Measurements from ENCODE around the gene TAF4B.
A peak's percentile ranks its signal among the peaks of the same experiment; 100 is the strongest.
"Not testable (repeated sequence)": the region's sequence is repeated elsewhere in the genome, so short reads cannot be mapped to it uniquely, and the experiment has no call there.

TAF4B gene

DNA sequence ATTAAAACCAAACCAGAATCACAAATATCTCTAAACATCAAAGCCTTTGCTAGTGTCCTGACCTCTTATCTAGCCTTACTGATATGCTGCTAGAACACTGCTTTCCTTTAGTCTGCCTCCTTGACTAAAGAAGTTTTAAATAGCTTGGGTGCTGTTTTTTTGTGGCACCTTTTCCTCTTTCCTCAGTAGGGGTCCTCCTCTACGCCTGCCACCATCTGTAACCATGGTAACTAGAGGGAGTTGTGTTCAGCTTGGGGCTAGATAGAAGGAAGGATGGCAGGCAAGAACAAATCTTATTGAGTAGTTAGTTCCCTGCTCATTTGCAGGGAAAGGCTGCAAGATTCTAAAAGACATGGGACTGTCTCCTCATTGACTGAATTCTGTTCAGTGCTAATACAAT lies 86.0 kb downstream of the TAF4B start:
- no peak for DNase-seq

GRCh38 chr18:26317398-26317797 lies 91.2 kb downstream of the TAF4B start:
- DNase-seq: no peak

- no peak for DNase-seq
Measured at GRCh38 chr18:26320686-26321085, 94.4 kb downstream of the TAF4B start.

GRCh38 chr18:26322890-26323653 lies 96.8 kb downstream of the TAF4B start:
- DNase-seq: no peak

GRCh38 chr18:26325771-26326170 lies 99.5 kb downstream of the TAF4B start:
- no peak for DNase-seq

GRCh38 chr18:26327062-26327461 lies 100.8 kb downstream of the TAF4B start:
- DNase-seq: no peak

DNA sequence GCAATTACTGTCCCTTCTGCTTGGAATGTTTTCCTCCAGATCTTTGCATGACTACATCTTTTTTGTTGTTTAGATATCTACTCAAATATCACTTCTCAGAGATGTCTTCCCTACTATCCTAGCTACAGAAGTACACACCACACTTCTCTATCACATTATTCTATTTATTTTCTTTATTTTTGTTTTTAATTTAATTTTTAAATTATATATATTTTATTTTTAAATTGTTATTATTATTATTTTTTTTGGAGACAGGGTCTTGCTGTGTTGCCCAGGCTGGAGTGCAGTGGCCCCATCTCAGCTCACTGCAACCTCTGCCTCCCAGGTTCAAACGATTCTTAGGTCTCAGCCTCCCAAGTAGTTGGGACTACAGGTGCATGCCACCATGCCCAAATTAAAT lies 106.7 kb downstream of the TAF4B start:
- no peak for DNase-seq

DNA sequence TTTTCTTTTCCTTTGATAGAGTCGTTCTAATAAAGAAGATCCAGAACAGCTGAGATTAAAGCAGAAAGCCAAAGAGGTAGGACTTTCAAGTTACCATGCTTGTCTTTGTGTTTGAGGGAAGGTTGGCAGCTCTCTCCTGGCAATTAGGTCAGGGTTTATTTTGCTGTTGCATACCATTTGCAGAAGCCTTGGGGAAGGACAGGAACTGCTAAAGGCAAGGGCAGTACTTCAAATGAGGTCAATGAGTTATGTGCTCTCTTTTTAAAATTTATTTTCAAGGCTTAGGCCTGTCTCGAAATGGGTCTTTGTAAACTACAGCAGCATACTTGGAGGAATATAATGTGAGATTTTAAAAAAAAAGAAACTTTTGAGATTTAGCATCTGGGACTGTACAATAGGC lies 108.9 kb downstream of the TAF4B start:
- no peak for DNase-seq

DNA sequence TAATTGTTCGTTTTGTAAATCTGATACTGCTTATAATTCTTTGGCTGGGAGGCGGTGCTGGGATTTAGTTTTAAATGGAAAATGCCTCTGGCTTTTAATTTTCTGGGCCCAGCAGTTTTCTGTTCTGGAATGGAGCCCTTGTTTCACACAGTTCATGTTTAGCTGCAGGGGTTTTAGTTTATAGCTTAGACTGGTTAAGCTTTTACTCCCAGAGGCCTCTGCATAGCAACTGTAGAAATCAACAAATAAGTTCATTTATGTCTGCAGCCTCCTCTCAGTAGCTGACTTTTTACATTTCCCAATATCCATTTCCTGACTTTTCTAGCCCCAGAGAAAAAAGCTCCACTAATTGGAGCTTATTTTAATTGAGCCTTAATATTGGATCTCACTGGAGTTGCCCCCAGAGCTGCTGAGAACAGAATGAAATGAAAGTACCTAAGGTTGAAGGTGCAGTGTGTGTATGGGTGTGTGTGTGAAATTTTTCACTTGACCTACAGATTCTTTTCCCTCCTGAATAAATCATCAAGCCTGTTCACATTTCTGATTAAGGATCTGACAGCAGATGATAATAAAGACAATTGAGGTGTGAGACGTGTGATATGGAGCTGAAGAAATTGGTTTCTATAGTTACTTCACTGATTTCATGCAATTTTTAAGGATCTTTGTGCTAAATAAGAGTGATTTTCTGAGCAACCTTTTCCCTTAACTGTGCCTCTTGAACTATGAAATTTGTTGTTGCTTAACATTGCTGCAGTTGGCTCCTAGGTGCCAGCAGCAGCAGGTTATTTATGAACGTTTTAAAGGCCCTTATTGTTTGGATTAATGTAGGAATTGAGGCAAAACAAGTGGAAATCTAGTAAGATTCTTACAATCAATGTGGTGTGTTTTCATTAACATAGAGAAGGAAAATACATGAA lies 109.6 kb downstream of the TAF4B start:
- DNase-seq: no peak

DNA sequence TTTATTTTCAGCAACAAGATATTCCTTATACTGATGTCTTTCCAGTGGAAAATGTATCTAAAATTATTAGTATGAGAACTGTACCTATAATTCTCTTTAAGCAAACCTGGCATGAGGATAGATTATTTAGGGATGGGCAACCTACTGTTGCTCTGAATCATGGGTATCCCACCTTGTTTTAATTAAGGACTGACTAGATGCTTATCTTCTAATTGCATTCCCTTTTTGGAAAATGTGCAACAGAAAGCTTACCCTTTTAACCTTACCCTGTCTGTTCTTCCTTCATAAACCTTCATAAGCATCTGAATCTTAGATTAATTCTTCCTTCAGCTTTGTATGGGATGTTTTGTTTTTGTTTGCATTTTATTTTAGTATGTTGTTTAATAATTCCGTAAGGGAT lies 110.3 kb downstream of the TAF4B start:
- no peak for DNase-seq

DNA sequence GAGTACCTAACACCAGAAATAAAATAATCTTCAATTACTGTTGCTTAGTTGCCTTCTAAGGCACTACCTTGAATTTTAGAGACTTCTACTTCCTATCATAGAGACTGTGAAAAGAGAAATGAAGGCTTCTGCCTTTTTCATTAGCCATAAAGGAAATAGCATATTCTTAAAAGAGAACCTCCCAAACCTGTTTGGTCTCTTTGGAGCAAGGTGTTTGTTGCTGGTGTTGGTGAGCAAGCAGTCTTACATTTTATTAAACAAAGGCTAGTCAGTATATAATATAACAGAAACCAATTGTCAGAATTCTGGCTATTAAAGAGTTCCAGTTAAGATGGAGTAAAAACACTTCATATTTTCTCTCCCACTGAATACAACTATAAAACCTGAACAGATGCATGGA lies 116.4 kb downstream of the TAF4B start:
- no peak for DNase-seq

DNA sequence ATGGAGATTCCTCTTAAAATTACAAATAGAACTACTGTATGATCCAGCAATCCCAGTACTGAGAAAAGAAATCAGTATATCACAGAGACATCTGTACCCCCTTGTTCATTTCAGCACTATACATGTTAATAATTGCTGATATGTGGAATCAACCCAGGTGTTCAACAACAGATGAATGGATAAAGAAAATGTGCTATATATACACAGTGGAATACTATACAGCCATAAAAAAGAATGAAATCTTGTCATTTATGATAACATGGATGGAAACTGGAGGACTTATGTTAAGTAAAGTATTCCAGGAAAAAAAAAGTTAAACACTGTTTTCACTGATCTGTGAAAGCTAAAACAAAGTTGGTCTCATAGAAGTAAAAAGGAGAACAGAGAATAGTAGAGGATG lies 124.7 kb downstream of the TAF4B start:
- no peak for DNase-seq

DNA sequence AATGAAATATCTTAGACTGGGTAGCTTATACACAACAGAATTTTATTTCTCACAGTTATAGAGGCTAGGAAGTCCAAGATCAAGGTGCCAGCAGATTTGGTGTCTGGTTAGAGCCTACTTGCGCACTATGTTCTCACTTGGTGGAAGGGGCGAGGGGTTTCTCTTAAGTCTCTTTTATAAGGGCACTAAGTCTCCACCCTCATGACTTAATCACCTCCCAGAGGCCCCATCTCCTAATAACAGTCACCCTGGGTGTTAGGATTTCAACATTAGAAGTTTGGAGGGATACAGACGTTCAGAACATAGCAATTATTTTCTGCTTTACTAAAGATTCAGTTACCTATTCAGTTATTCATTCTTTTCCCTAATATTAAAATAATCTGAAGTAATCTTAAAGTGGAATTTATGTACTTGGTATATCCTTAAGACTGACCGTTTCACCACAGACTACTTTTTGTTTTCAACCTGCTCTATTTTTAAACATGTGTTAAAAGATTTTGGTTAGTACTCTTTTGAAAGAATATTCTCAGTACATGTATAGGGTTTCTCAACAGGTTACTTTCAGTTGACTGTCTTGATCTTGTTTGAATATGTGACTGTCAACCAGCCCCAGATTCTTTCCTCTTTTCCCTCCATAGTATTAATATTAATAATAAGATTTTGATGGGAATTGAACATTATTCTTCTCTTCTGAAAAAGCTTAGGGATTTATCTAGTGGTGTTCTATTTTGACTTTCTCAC lies 130.0 kb downstream of the TAF4B start:
- DNase-seq: no peak

DNA sequence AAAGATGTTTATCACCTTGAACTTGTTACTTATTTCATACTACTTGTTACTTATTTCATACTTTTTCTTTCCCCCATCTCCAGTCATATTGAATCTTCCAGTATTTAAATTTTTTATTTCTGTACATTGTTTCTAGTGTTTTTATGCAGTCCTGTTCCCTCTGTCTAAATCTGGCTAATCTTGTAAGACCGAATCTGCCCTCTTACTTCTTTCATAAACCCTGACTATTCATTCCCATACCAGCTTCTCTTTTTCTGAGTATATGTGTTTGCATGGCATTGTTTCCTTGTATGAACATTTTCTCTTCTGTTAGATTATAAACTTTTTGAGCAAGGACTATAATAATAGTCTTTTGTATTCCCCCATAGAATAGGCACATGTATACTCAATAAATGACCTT lies 131.7 kb downstream of the TAF4B start:
- DNase-seq: no peak

DNA sequence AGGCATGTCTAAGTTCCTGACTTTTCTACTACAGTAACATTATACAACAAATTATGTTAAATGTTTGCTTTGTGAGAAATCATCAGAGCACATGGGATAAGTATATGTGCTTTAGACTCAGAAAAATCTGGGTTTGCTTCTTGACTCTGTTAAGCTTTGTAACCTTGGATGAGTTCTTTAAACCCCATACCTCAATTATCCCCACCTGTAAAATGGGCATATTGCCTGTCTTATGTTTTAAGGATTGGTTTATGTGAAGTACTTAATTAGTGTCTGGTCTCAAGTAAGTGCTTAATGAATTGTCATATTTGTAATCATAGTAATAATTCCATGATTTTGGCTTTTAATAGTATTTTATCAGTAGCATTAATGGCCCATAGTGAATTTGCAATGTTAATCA lies 135.8 kb downstream of the TAF4B start:
- DNase-seq: no peak

DNA sequence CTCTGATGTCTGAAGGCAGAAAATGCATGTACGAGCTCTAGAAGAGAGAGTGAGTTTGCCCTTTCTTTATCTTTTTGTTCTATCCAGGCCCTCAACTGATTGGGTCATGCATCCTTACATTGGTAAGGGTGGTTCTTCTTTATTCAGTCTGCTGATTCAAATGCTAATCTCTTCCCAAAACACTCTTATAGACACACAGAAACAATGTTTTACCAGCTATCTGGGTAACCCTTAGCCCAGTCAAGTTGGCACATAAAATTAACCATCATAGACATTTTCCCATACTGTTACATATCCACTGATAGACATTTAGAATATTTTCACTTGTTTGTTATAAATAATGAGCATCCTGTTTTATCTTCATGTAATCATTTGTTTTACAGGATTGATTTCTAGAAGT lies 141.2 kb downstream of the TAF4B start:
- no peak for DNase-seq

DNA sequence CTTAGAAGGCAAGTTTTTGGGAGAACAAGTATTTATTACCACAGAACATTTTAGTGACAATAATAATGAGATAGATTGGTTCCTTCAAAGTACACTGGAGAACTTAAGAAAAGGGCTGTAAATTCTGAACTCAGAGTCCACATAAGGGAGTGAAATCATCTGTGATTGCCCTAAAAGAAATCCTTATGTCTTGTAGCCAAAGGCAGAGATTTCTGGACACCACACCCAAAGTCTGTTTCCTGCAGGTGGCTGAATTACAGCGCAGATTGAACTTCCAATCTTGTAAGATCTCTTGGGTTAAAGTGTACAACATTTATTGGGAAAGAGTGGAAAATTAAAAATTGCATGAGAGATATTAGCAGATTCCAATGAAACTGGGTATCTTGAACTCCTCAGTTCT lies 143.8 kb downstream of the TAF4B start:
- no peak for DNase-seq

GRCh38 chr18:26376105-26376504 lies 149.9 kb downstream of the TAF4B start:
- DNase-seq: no peak

- no peak for DNase-seq
Measured at GRCh38 chr18:26378701-26379100, 152.5 kb downstream of the TAF4B start.

GRCh38 chr18:26381555-26381954 lies 155.3 kb downstream of the TAF4B start:
- not testable (repeated sequence) for DNase-seq

GRCh38 chr18:26383454-26384270 lies 157.4 kb downstream of the TAF4B start:
- peak; percentile 13 for DNase-seq

- DNase-seq: peak; percentile 1
Measured at GRCh38 chr18:26386002-26386401, 159.8 kb downstream of the TAF4B start.

DNA sequence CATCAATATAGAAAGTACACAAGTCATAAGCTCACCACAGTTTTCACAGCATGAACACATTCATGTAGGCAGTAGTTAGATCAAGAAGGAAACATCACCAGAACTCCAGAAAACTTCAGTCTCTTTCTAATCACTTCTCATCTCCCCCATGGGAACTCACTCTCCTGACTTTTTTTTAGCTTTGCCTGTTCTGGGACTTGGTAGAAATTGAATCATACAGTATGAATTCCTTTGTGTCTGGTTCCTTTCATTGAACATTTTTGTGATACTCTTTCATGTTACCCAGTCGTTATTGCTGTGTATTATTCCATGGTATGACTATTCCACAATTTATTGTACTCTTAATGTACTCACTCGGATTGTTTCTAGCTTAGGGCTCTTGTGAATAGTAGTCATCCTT lies 160.2 kb downstream of the TAF4B start:
- no peak for DNase-seq

Measured in DMS153 (cell line).